ENCODE results near the gene A1CF. TPM values are rescaled to one million over a fixed set of nuclear protein-coding genes. Genes with fewer than 3 reads are reported as not detected.

Gene A1CF
- total and polyA plus RNA-seq, 2 of the 8 experiments (the other 6 are each of a cell fraction or from before 2014, with no cell fraction given): not detected

GRCh38 chr10:50892467-50892866 is 7.0 kb upstream of the A1CF start:
- Histone ChIP-seq H3K23me2 (ENCODE audit: low read depth, low read length) (no peaks in the 10 kb centered on the region), H3K23ac (ENCODE audit: insufficient read length) (no peak overlapping the region), H2BK5ac (ENCODE audit: low read depth, low read length) (no peak overlapping the region), H3K36me3 (ENCODE audit: control insufficient read depth in 2 of 4, insufficient read depth in 4 of 4, low read length in 3 of 4) (no peaks in the 10 kb centered on the region), H3K56ac (replicated peaks; ENCODE audit: insufficient read length, low read depth, low read length) (no peak overlapping the region), H3K4me2 (ENCODE audit: insufficient read depth in 1 of 2, low read depth in 2 of 2, low read length in 2 of 2) (no peak overlapping the region), H3K79me1 (ENCODE audit: low read depth, low read length) (no peaks in the 10 kb centered on the region), H3K79me2 (ENCODE audit: control insufficient read depth in 1 of 2, insufficient read depth in 2 of 2, low read length in 2 of 2) (no peaks in the 10 kb centered on the region), H4K8ac (ENCODE audit: extremely low read depth, insufficient read depth, low read length) (no peak overlapping the region), H2AK5ac (ENCODE audit: low read depth, low read length) (no peak overlapping the region), H3K4ac (replicated peaks; ENCODE audit: insufficient read length, low read depth, low read length) (no peak overlapping the region), H2AFZ (ENCODE audit: low read length) (no peak overlapping the region), H3K4me1 (replicated peaks in 1 of 4; ENCODE audit: control insufficient read depth in 3 of 4, insufficient read depth in 4 of 4, low read length in 3 of 4) (no peaks in the 10 kb centered on the region), H3K9me3 (ENCODE audit: insufficient read depth in 2 of 2, low read depth in 1 of 2, low read length in 1 of 2) (no peaks in the 10 kb centered on the region), H3K27ac (ENCODE audit: low read depth, low read length) (no peak overlapping the region), H4K5ac (ENCODE audit: insufficient read length, low read depth, low read length) (no peak overlapping the region), H2BK15ac (ENCODE audit: low read length) (no peak overlapping the region), H3K4me3 (ENCODE audit: extremely low read depth in 1 of 4, insufficient read depth in 2 of 4, low read depth in 3 of 4, low read length in 4 of 4) (no peak overlapping the region), H3K27me3 (replicated peaks in 1 of 4; ENCODE audit: control insufficient read depth in 3 of 4, extremely low read depth in 1 of 4, insufficient read depth in 3 of 4, low read length in 3 of 4) (no peaks in the 10 kb centered on the region), H3K14ac (ENCODE audit: insufficient read length) (no peak overlapping the region), H4K20me1 (replicated peaks in 1 of 2; ENCODE audit: control insufficient read depth in 1 of 2, insufficient read depth in 2 of 2, low read length in 2 of 2) (no peaks in the 10 kb centered on the region), H3K18ac (ENCODE audit: extremely low read depth, low read length) (no peak overlapping the region), H2BK120ac (replicated peaks; ENCODE audit: low read depth, low read length) (no peak overlapping the region), H3K9ac (replicated peaks in 1 of 4; ENCODE audit: extremely low read depth in 1 of 4, low read depth in 3 of 4, low read length in 3 of 4) (no peak overlapping the region), H4K91ac (replicated peaks; ENCODE audit: insufficient read length, low read length) (no peak overlapping the region), H2BK12ac (ENCODE audit: low read depth, low read length) (no peak overlapping the region), H2BK20ac (ENCODE audit: low read length) (no peak overlapping the region)
- FAIRE-seq (no peak), DNase-seq (ENCODE audit: low read depth in 1 of 2, low spot score in 2 of 2) (no peak)
- WGBS, 2 experiments (ENCODE audit: extremely low coverage in 1 of 2, insufficient coverage in 1 of 2, insufficient read length in 1 of 2, insufficient replicate concordance in 2 of 2, low coverage in 1 of 2, low lambda C conversion rate in 2 of 2, missing lambda C conversion rate in 1 of 2): 82% methylated on average over 2 of the region's 2 CpGs; no CpG with 5 or more reads in 1 of the 2 experiments
- no peak for TF ChIP-seq SAP30 (IDR thresholded peaks at IDR 0.05; ENCODE audit: insufficient read depth, insufficient replicate concordance, low read length)
- ChIA-PET CTCF (ENCODE audit: partially characterized antibody) (interaction anchor here (1.5 kb wide), 1 partner anchor 63 kb away, joined by 4 read pairs; no protein-coding TSS in a partner anchor), POLR2A (ENCODE audit: partially characterized antibody) (no interaction called here)
